Measurements from ENCODE around the gene LCORL. TPM values are rescaled to one million over a fixed set of nuclear protein-coding genes. Genes with fewer than 3 reads are reported as not detected.
"Not testable (repeated sequence)": the region's sequence is repeated elsewhere in the genome, so short reads cannot be mapped to it uniquely, and the experiment has no call there.

LCORL gene
- total RNA-seq, 1 experiment from 2014 or later = 15.9 TPM

DNA sequence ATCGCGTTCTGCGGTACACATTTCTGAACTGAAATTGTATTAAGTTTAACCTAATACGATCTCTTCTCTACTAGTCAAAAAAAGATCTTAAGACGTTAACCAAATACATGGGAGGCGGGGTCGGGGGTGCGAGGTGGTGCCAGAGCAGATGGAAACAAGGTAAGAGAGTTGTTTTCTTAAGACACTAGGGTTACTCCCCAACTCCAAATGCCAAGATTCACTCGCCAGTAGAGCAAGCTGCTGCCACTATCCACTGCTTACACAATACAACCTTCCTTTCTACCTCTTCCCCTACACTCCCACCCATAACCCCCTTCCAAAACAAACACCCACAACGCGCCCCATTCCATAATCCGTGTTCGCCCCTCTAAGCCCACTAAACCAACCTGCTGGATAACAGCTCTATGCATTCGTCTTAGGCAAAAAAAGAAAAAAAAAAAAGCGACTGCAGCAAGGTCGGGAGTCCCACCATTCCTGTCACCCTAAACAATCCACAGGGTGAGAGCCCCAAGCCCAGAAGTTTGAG, 1.3 kb downstream of the LCORL start:
- peak; percentile 10 for DNase-seq (ENCODE audit: low read depth)

DNA sequence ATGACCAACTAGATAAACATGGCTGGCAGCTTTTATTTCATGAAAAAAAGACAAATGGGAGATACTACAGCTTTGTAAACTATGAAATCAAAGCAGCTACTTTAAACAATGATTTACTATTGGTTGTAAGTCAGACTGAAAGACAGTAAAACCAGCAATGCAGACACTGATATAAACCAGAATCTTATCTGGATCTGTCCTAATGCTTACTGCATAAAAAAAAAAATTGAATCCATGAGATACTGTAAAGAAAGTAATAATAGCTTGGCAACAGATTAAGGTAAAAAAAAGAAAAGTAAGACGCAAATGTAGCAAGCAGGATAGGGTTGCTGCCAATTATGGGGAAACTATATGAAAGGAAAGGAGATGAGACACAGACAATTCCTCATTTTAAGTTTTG, 7.3 kb downstream of the LCORL start:
- no peak for DNase-seq (ENCODE audit: low read depth)

DNA sequence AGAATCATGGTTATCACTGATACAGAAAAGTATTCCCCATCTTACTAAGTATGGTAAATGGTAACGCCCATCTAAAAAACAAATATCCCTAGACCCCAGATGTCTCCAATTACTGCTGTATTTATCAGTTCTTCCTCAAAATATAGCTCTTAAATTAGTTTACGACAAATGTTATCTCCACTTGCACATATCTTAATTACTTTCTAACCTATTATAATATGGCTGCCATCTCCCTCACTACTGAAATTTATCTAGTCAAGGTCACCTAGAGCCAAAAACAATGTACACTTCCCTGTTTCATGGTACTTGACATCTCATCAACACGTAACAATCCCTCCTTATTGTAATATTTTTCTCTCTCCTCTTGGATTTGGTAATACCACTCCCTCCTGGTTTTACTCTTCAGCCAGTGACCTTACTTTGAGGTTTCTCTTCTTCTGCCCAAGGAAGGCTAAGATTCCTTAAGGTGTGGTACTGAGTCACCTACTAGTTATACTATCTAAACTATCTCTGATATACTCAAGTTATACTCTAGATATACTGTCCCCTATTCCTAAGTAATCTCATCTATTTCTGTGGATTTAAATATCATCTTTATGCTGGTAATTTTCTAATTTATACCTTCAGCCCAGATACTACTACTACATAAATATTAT, 8.6 kb downstream of the LCORL start:
- no peak for DNase-seq (ENCODE audit: low read depth)

DNA sequence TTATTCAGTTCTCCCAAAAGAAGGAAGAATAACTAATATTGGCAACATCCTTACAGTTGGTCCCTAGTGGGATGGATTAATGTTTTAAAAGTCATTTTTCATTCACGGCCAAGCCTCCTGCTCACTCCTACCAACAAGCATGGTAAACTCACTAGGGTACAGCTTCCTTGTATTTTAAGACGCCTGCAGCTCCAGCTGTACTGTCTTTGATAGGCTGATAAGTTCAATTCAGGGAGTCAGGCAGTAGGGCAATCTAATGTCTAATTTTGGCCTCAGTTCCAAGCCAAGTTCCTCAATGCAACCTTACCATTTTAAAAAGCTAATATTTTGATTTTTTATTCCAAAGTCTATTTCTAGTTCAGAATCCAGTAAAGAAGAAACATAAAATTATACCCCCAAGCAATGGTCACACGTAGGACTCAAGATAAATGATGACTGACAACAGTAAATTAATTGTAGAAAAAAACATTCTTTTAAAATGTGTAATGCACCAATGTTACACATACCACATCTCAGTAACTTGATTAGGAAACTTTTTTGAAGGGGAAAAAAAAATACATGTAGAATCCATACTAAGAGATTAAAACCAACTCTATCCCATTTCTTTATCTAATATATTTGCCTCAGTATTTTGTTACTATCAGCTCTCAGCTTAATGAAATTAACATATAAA, 9.3 kb downstream of the LCORL start:
- DNase-seq (ENCODE audit: low read depth) = no peak

DNA sequence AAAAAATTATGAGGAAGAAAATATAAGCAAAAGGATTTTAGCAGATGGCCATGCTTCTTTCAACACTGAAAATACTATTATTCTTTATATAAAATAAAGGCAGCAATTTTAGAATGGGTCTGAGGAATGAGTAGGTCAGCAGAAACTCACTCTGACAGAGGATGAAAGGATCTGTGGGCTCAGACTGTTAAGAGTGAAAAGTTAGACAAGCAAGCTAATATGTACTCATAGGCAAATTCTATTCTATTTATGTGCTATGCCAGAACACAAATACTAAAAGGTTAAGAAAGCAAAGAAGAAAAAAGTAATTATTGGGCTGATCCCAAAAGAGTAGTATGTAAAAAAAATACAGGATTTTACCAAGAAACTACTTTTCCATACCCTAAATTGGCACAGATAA, 13.9 kb downstream of the LCORL start:
- DNase-seq (ENCODE audit: low read depth) = no peak

DNA sequence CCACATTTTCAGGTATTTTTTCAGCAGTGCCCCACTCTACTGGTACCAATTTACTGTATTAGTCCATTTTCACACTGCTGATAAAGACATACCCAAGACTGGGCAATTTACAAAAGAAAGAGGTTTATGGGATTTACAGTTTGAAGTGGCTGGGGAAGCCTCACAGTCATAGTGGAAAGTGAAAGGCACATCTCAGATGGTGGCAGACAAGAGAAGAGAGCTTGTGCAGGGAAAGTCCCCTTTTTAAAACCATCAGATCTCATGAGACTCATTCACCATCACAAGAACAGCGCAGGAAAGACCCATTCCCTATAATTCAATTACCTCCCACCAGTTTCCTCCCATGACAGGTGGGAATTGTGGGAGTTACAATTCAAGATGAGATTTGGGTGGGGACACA, 15.1 kb downstream of the LCORL start:
- DNase-seq (ENCODE audit: low read depth) = not testable (repeated sequence)

DNA sequence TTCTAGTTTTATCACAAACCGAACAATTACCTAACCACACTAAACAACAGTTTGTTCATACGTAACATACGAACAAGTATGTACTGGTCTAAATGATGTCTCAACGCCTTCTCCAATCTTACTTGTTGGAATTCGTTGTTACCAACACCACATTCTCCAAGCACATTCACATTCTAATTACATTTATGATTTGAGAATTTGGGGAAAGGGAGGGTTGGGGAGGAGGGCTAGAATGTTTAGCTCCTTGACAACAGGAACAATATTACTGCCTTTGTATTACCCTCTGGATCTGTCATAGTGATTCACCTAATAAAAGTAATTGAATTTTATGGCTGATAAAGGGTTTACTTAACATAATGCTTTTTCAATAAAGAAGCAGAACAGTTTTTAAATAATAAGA, 24.4 kb downstream of the LCORL start:
- no peak for DNase-seq (ENCODE audit: low read depth)

DNA sequence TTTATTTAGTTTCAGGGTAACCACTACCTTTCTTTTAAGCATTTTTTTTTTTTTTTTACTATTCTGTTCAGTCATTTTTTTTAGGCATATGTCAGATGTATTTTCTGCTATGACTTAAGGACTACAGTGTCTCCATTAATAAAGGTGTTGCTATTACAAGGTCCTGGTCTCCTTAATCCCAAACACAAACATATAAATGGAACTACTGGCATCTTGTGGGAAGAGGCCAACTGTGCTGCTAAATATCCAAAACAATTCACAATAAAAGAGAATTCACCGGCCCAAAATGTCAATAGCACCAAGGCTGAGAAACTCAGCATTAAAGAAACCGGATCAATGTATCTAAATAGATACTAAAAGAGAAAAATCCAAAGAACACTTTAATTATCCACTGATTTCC, 26.4 kb downstream of the LCORL start:
- no peak for DNase-seq (ENCODE audit: low read depth)

DNA sequence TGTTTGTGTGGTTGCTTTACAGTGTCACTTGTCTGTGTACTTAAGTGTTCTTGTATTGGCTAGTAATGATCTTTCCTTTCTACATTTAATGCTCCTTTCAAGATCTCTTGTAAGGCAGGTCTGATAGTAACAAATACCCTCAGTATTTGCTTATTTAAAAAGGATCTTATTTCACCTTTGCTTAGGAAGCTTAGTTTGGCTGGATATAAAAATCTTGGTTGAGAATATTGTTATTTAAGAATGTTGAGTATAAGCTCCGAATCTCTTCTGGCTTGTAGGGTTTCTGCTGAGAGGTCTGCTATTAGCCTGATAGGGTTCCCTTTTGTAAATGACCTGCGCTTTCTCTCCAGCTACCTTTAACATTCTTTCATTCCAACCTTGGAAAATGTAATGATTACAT, 35.7 kb downstream of the LCORL start:
- DNase-seq (ENCODE audit: low read depth) = no peak

DNA sequence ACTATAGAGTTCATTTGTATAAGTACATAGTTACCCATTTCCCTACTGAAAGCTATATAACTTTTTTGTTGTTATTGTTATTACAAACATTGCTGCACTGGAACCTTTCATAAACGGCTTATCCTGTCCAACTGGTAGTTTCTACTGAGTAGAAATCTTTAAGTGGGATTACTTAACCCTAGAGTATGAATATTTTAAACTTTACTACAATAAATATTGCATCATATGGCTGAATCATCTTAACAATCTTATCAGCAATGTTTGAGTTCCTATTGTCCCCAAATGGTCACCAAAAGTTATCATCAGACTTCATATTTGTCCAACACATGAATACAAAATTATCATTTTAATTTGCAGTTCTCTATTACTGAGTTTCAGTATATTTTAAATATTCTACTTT, 40.5 kb downstream of the LCORL start:
- DNase-seq (ENCODE audit: low read depth) = no peak

DNA sequence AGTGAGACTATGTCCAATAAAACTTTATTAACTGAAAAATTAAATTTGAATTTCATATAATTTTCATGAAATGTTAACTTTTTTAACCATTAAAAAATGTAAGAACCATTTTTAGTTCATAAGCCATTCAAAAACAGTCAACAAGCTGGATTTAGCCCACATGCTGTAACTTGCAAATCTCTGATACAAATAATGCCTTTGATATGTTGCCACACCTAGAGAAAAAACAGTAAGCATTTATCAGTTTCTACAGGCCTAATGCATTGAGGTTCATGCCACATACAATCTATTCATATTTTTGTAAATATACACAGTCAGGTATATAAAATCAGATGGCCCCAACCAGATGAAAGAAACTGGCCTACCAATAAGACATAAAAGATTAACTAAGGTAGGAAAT, 52.8 kb downstream of the LCORL start:
- no peak for DNase-seq (ENCODE audit: low read depth)

DNA sequence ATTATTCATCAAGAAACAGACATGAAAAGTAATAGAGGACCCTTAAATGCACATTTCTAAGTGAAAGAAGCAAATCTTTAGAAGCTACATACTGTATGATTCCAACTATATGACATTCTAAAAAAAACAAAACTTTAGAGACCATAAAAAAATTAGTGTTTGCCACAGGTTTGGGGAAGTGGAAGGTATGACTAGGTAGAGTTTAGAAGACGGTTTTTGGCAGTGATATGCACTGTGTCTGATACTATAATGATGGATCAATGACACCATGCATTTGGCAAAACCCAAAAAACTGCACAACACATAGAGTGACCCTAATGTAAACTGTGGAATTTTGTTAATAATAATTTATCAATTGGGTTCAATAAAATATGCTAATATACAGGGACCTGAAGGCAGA, 54.5 kb downstream of the LCORL start:
- no peak for DNase-seq (ENCODE audit: low read depth)

DNA sequence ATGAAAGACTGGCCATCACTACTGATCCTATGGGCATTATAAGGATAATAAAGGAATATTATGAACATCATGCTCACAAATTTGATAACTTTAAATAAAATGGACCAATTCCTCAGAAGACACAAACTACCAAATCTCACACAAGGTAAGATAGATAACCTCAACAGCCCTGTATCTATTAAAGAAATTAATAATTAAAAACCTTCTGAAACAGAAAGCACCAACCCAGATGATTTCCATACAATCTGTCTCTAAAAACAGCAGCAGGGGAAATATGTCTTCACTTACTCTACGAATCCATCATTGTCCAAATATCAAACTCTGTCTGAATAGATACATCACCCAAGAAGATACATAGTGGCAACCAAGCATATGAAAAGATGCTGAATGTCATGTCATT, 55.2 kb downstream of the LCORL start:
- no peak for DNase-seq (ENCODE audit: low read depth)

DNA sequence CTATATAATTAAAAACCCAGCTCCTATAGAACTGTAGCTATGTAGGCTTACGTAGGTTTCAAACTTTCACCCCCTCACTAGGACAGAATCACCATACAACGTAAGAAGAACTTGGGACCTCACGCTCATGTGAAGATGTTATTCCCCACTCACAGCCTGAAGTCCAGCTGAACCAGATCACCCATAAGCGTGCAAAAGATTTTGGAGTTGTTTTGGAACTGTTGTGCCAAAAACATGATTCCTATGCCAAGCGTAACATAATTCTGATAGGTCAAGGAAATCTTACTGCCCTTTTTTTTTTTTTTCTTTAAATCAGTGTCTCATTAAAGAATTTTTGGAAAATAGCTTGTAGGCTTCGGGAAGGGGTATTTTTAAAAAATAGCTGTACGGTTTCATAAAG, 57.0 kb downstream of the LCORL start:
- no peak for DNase-seq (ENCODE audit: low read depth)

DNA sequence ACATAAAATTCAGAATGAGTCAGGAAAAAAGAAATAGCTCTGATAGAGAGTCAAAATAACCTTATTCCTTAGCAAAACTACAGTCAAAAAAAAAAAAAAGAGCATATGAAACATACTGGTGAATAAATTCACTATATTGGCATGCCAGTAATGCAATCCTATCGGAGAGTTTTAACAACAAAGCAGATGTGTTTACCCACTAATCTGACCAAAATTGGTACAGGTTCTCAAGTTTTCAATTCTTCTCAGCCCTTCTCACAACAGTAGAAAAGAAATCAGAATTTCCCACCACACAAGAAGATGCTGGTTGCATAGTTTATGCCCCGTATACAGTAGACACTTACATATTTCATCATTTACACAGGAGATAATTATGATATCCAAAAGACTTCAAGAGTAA, 59.4 kb downstream of the LCORL start:
- no peak for DNase-seq (ENCODE audit: low read depth)

DNA sequence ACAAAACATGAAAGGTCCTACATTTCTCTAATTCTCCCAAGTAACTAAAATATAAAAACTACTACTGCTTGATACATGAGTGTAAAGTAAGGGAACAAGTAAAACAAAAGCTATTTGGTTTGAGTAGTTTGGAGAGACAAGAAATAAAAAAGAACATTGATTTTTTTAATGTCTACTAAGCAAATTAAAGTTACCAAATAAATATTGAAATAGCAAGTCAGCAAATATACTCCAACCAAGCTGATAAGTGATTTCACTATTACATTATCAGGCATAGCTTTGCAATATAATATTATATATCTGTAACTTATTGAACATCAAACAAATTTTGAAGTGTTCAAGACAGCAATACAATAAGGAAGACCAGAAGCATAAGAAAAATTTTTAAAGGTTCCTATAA, 60.3 kb downstream of the LCORL start:
- no peak for DNase-seq (ENCODE audit: low read depth)

DNA sequence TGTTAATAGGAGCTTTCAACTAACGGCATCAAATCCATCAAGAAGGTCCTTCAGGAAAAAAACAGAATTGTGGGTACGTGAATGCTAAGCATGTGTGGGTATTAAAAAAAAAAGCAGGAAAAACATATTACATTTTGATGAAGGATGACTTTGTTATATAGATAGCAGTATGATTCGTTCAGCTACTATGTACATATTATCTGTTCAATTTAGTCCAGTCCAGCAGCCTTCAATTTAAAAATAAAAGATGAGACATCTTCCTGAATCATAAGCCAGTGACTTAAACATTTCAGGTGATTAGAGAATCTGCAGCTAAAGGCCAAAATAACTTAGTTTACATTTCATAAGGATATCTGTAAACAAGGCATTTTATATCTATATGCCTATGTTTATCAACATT, 63.4 kb downstream of the LCORL start:
- peak; percentile 8 for DNase-seq (ENCODE audit: low read depth)

DNA sequence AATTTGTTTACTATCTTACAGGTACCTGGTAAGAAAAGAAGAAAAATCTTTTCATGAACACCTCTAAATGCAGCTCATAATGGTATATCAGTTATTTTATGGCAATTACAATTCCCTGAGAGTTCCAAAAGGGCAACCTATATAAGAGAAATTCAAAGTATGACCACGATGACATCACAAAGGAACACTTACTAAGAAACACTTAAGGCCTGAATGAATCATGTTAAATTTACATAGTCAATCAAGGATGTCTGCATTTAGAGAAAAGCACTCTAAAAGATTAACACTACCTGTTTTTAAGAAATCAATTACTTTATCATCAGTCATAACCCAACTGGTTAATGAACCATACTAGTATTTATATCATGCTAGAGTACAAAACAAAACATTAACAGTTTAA, 63.9 kb downstream of the LCORL start:
- peak; percentile 12 for DNase-seq (ENCODE audit: low read depth)

DNA sequence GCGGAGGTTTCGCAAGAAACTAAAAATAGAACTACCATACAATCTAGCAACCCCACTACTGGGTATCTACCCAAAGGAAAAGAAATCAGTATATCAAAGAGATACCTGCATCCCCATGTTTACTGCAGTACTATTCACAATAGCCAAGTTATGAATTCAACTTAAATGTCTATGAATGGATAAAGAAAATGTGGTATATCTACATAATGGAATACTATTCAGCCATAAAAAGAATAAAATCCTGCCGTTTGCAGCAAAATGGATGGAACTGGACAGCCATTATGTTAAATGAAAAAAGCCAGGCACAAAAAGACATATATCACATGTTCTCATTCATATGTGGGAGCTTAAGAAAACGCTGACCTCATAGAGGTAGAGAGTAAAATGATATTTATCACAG, 65.3 kb downstream of the LCORL start:
- no peak for DNase-seq (ENCODE audit: low read depth)

DNA sequence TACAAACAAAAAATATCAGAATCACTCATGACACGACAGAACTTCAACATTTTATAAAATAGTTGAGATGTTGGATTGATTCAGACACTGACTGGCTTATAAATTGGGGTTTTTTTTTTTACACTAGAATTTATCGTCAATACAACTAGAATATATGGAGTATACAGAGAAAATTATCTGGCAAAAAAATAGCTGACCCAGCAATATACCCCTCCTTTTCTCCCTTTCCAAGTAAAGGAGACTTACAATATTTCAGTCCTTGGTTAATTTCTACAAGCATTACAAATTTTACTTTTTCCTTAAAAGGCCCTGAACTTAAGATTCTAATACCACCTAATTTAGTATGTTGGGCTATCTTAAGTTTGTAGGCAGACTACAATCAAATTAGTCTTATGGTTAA, 76.3 kb downstream of the LCORL start:
- no peak for DNase-seq (ENCODE audit: low read depth)

DNA sequence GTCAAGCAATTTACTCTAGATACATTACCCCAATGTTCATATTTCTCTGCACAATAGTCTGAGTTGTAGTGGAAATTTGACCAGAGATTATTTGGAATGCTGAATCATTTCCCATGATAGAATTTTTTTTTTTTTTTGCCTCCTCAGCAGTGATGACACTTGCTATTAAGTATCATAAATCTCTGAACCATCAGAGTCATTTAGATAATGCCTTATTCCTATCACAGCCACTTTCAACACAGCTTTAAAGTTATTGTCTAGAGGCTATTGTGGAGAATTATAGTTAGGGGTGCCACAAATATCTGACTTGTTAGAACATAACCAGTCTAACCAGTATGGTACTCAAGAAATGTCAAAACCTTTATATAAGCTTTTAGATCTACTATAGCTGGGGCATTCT, 79.8 kb downstream of the LCORL start:
- DNase-seq (ENCODE audit: low read depth) = peak; percentile 29

DNA sequence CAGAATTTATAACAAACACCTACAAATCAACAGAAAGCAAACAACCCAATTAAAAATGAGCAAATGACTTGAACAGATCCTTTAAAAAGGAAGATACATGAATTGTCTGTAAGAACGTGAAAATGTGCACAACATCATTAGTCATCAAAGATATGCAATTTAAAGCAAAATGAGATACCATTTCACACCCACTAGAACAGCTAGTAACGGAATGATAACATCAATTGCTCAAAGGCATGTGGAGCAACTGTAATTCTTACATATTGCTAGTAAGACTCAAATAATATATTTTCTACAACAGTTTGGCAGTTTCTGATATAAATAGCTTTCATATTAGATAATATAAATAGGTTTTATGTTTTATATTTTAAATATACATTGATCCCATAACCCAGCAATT, 82.5 kb downstream of the LCORL start:
- no peak for DNase-seq (ENCODE audit: low read depth)

DNA sequence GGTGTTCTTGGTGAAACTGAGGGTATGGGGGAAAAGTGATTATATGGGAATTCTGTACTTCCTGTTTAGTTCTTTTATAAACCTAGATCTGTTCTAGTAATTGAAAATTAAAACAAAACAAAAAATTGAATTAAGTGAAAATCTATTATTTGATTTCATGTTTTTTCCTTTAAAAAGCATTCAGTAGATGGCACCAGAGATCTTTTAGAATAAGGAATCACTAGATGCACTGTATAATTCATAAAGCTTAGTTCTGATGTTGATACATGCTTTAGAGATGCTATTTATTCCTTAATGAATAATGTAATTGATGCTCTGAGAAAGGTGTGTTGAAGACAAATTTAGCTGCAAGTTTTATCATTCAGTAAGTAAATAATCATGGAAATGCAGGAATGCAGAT, 87.3 kb downstream of the LCORL start:
- DNase-seq (ENCODE audit: low read depth) = no peak
